ENCODE results near the gene CEP41. TPM values are rescaled to one million over a fixed set of nuclear protein-coding genes. Genes with fewer than 3 reads are reported as not detected.

CEP41 gene
- total RNA-seq, 4 donors from 2014 or later: 1.9 to 14.0 (median 5.6) TPM

GRCh38 chr7:130444234-130444633 lies 3.4 kb upstream of the CEP41 start:
- Histone ChIP-seq H3K36me3 (no peaks in the 10 kb centered on the region), H3K4me3 (no peak overlapping the region), H3K27ac (no peak overlapping the region), H3K27me3 (no peaks in the 10 kb centered on the region), H3K4me1 (peaks cover 0 to 7% (median 0%) of the 10 kb centered on the region in 4 donors), H3K9me3 (no peaks in the 10 kb centered on the region)
- TF ChIP-seq CTCF (IDR thresholded peaks at IDR 0.05) (no peak), POLR2A (IDR thresholded peaks at IDR 0.05) (no peak)
- DNase-seq: no peak

- TF ChIP-seq POLR2A (IDR thresholded peaks at IDR 0.05) (no peak), CTCF (IDR thresholded peaks at IDR 0.05) (no peak)
- DNase-seq: no peak
- Histone ChIP-seq H3K4me1 (peaks cover 0 to 7% (median 0%) of the 10 kb centered on the region in 4 donors), H3K4me3 (no peak overlapping the region), H3K27ac (no peak overlapping the region), H3K9me3 (no peaks in the 10 kb centered on the region), H3K27me3 (no peaks in the 10 kb centered on the region), H3K36me3 (no peaks in the 10 kb centered on the region)
These were observed 1.8 kb upstream of the CEP41 start for GRCh38 chr7:130442601-130443000.

- H3K4me3 ChIP-seq: peak overlapping the region; percentile 51 to 92 (median 68)
- TF ChIP-seq POLR2A (IDR thresholded peaks at IDR 0.05) (no peak), CTCF (IDR thresholded peaks at IDR 0.05) (no peak)
- peak overlapping the region; percentile 63 to 86 (median 78) for H3K27ac ChIP-seq
- no peaks in the 10 kb centered on the region for H3K36me3 ChIP-seq
- no peaks in the 10 kb centered on the region for H3K27me3 ChIP-seq
- no peaks in the 10 kb centered on the region for H3K9me3 ChIP-seq
- peaks cover 0 to 7% (median 0%) of the 10 kb centered on the region in 4 donors for H3K4me1 ChIP-seq
- DNase-seq: no peak
These were observed 623 bp upstream of the CEP41 start for GRCh38 chr7:130441408-130441869.

GRCh38 chr7:130436253-130436652 lies 4.6 kb downstream of the CEP41 start:
- Histone ChIP-seq H3K27ac (no peak overlapping the region), H3K4me1 (peaks cover 0 to 3% (median 0%) of the 10 kb centered on the region in 4 donors), H3K36me3 (no peaks in the 10 kb centered on the region), H3K4me3 (no peak overlapping the region), H3K9me3 (no peaks in the 10 kb centered on the region), H3K27me3 (no peaks in the 10 kb centered on the region)
- TF ChIP-seq CTCF (IDR thresholded peaks at IDR 0.05) (no peak), POLR2A (IDR thresholded peaks at IDR 0.05) (no peak)
- DNase-seq: no peak

GRCh38 chr7:130435311-130435854 lies 5.4 kb downstream of the CEP41 start:
- Histone ChIP-seq H3K9me3 (no peaks in the 10 kb centered on the region), H3K4me1 (peaks cover 0 to 4% (median 0%) of the 10 kb centered on the region in 4 donors), H3K36me3 (no peaks in the 10 kb centered on the region), H3K4me3 (no peak overlapping the region), H3K27ac (no peak overlapping the region), H3K27me3 (no peaks in the 10 kb centered on the region)
- no peak for DNase-seq
- TF ChIP-seq POLR2A (IDR thresholded peaks at IDR 0.05): no peak
- TF ChIP-seq CTCF (IDR thresholded peaks at IDR 0.05): no peak

Measured in Peyer's patch (tissue), 4 donors.